Pancreas (tissue), 8 donors: ENCODE data around the gene CEP78. TPM values are rescaled to one million over a fixed set of nuclear protein-coding genes. Genes with fewer than 3 reads are reported as not detected.

Experiments
- polyA plus RNA-seq, 2 donors: library from polyadenylated mRNA; stranded (reverse); fragments of 200-250 nt; gene quantifications; one replicate each; pipeline ENCODE4 v1.2.3, GENCODE V29; 2013
- total RNA-seq, 6 donors: library from RNA; stranded (reverse); fragmentation: NEBNext Ultra II Directional in 4 of 6; extraction: Animal tissue kit (Norgen Biotek cat#: 25700) in 4 of 6; gene quantifications; one replicate each; pipeline versions ENCODE4 v1.2.1 to v1.2.4, GENCODE V29; 2021 to 2023
- donor health status: healthy with polysubstance abuse.
- donor health status: DM: no; HTN: no; CAD: no; lungs with moderate emphysema.
- donor health status: DM: no; HTN: no; CAD: no.
- donor health status: Bipolar disorder and iron deficiency.
- donor health status: DM: yes; HTN: yes; CAD: no.
- donor health status: DM: no; HTN: no; CAD: no.
- donor health status: DM: no; HTN: no; CAD: no.
- donor health status: DM: yes; HTN: yes; CAD: no.

Gene CEP78
- total and polyA plus RNA-seq, 8 donors, result 3.3 to 6.5 (median 5.2) TPM

Other genes starting within 250 kb of the CEP78 start
- gene GNAQ, start 204.3 kb upstream of the CEP78 start, total RNA-seq, result 10 to 100 TPM; 17.1 to 33.8 (median 21.1) TPM
- 10 to 100 TPM in 1 of 2 donors, 1 to 10 TPM in 1; 6.7 to 12.5 TPM for gene GNAQ, start 204.3 kb upstream of the CEP78 start, polyA plus RNA-seq
- gene PSAT1, start 61.0 kb downstream of the CEP78 start, total RNA-seq, result 100 to 1,000 TPM in 1 of 6 donors, 10 to 100 TPM in 5; 16.5 to 189 (median 27.8) TPM
- 1 to 10 TPM; 9.0 to 9.1 TPM for gene PSAT1, start 61.0 kb downstream of the CEP78 start, polyA plus RNA-seq